Activated CD4-positive, CD25-positive, alpha-beta regulatory T cell (primary cell): ENCODE data around the gene PLCB4.

ENCODE experiments used
- DNase-seq, 4 experiments: peaks; one replicate each; lab custom pipeline; 2025; lab: John Stamatoyannopoulos, UW

Gene PLCB4

DNA sequence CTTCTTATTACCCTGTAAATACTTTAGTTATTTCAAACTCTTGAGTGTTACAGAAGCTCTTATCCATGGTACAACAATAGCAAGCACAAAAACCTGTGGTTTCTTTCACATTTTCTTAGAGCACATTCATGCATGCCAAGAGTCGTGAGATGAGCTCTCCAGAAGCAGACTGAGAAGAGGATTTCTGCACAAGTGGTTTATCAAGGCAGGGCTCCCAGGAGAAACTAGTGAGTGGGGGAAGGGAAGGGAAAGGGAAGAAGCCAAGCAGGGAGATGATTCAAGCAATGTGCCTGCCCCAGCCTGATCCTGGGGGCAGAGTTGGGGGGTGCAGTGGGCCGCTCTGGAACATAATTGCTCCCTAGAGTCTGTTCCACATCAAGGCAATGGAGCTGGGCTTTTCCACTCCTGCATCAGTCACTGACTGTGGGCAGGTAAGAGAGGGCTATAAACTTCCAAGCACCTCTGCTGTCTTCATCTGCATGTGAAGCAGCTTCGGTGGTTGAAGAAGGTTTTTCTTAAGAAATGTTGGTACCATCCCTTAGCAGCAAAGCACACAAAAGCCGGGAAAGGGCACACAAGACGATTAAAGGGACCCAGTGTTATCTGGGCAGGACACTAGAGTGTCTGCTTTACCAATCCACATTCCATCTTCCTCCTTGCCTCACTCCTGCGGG, 152.1 kb downstream of the PLCB4 start:
- no peak for DNase-seq

GRCh38 chr20:9223296-9223695, 154.4 kb downstream of the PLCB4 start:
- DNase-seq = no peak

GRCh38 chr20:9225879-9226278, 157.0 kb downstream of the PLCB4 start:
- DNase-seq = no peak

- no peak for DNase-seq
Observed at GRCh38 chr20:9227896-9228615, 159.2 kb downstream of the PLCB4 start.

DNA sequence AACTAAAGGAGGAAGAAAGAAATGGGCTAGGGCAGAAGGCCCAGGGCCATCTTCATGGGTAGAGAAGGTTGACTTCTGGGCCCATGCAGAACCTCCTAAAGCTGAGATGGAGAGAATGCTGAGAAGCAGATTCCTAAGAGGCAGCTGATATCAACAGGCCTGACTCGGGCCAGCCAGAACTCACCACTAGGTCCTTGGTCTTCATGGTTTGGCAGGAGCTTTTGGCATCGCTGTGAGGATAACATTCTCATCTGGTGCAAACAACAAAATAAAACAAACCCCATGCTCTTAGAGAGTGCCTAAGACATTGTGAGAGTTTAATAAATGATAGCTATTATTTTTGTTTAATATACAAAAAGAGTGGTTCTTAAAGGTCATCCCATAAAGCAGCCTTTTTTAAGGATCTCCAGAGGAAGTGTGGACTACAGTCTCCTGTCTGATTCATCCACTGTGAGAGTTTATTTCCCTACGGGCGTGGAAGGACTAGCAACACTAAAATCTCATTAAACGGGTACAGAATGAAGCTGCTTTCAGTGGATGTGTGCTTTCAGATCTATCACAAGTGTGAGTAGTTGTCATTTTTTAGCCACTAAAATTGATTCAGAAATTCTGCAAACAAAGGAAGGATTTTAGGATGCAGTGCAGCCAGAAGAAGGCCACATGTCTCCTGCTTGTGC, 160.0 kb downstream of the PLCB4 start:
- DNase-seq = no peak

- no peak for DNase-seq
Observed at GRCh38 chr20:9230406-9230805, 161.5 kb downstream of the PLCB4 start.

- no peak for DNase-seq
Observed at GRCh38 chr20:9233804-9234203, 164.9 kb downstream of the PLCB4 start.

DNA sequence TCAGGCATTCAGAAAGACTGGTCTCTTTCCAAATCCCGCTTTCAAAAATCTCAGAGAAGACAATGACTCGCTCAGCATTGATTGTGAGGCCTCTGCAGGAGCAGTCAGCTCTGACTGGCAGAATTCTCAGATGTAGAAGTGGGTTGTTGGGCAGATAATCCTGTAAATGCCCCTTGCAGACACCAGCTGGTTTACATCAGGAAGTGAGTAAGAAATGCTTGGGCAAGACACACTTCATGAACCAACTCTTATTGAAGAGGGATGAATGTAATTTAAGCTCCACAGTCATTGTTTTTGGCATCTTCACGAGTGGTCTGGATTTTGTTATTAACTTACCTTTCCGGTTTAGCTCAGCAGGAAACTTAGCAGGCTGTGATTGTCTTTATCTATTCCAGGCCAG, 166.6 kb downstream of the PLCB4 start:
- no peak for DNase-seq

- no peak for DNase-seq
Observed at GRCh38 chr20:9236458-9236857, 167.6 kb downstream of the PLCB4 start.

DNA sequence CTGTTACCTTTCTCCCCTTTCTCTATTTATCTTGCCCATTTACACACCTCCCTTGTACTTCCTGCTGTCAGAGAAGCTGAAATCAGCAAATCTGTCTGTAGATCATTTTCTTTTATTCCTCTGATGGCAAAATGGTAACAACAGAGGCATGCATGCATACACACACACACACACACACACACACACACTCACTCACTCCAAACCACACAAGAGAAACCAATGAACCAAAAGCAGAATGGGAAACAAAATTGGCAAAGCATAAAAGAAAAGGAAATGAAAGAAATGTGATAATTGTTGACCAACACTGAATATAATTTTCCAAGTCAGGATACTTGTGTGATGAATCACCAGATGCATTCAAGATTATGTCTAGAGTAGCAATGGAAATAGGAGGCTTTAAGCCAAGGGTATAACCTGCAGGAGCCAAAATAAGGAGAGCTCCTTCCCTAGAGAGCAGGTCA, 172.4 kb downstream of the PLCB4 start:
- no peak for DNase-seq

DNA sequence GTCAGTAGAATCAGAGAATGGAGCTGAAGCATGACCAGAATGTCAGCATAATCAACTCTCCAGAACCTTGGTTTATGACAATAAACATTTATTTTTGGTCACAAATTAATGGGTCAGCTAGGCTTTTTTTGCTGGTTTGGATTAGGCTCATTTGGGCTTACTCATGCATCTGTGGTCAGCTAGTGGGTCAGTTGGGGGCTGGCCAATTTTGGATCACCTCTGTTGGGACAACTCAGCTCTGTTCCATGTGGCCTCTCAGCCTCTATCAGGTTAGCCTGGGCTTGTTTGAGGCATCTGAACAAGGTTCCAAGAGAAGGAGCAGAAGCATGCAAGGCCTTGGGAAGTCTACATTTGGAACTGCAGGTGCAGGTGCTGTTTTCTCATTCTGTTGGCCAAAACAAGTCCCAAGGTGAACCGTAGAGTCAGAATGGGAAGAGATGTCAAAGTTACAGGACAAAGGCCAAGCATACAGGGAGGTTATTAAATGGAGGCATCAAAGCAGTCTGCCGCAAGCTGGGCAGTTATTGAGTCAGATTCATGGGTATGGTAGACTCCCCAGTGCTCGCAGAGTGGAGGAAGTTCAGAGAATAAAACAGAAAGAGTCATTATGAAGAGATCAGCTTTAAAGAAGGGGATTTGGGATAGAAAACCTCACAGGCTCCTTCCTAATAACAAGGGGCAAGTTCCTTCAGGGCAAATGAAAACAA, 173.0 kb downstream of the PLCB4 start:
- DNase-seq = no peak

- DNase-seq = no peak
Observed at GRCh38 chr20:9243986-9244385, 175.1 kb downstream of the PLCB4 start.

DNA sequence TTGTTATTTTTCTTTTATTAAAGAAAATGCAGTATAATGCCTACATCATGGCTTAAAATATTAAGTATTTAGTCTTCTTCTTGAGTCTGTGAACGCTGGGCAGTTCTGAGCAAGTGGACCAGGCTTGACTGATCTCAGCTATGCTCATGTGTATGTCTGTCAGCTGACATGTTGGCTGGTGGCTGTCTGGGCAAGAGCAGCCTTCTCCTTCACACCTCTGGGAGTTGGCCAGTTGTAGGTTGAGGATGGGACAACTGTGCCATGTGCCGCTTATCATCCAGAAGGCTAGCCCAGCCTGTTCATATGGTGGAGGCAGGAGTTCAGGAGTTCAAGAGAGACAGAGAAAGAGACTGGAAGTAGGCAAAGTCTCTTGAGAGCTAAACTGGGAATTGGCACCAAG, 175.9 kb downstream of the PLCB4 start:
- no peak for DNase-seq

GRCh38 chr20:9246731-9247130, 177.8 kb downstream of the PLCB4 start:
- DNase-seq = no peak

GRCh38 chr20:9250511-9250910, 181.6 kb downstream of the PLCB4 start:
- no peak for DNase-seq

GRCh38 chr20:9253006-9253539, 184.2 kb downstream of the PLCB4 start:
- DNase-seq = no peak

DNA sequence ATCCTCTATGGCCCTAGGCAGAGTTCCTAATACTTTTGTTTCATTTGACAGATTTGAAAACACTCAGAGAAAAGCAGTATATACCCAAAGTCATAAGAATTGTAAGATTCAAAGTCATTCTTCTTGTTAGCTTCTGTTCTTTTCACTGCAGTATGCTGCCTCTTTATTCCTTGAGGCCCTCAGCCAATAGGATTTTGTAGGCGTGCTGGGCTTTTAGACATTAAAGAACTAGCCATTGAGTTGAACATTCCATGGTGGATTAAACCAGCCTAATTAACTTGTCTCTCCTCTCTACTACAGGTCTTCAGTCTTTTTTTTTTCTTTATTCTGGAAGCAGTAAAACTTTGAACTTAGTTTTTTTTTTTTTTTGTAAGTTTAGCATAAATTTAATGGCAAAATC, 186.3 kb downstream of the PLCB4 start:
- no peak for DNase-seq

- DNase-seq = no peak
Observed at GRCh38 chr20:9256393-9256792, 187.5 kb downstream of the PLCB4 start.

GRCh38 chr20:9258901-9259300, 190.0 kb downstream of the PLCB4 start:
- DNase-seq = no peak

- DNase-seq = no peak
Observed at GRCh38 chr20:9260027-9260426, 191.1 kb downstream of the PLCB4 start.

DNA sequence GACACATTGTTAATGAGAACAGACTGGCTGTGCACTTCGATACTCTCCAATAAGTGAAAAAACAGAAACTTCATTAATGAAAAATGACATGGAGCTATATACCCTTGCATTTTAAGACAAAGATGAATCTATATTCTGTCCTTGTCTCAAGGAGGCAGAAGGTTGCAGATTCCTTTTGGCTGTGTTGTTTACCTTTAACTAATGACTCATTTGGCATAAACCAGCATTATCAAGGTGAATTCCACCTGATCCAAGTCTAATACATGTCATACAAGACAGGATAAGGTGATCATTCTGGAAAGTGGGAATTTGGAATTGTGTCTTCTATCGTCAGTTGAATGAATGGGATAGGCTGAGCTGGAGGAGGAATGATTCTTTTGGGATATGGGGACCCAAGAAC, 192.9 kb downstream of the PLCB4 start:
- DNase-seq = no peak

GRCh38 chr20:9262653-9263194, 193.8 kb downstream of the PLCB4 start:
- DNase-seq = no peak
